HG02943 (cell line): Measurements from ENCODE around the gene FAM219B.

ENCODE experiments used
- ATAC-seq: cut with Tn5 transposase; IDR thresholded peaks from one replicate; pipeline ENCODE4 v1.9.1; 2021; ENCODE audit warnings: mild to moderate bottlenecking, low read depth, moderate library complexity; ENCODE audit not compliant: unreplicated experiment

FAM219B gene

DNA sequence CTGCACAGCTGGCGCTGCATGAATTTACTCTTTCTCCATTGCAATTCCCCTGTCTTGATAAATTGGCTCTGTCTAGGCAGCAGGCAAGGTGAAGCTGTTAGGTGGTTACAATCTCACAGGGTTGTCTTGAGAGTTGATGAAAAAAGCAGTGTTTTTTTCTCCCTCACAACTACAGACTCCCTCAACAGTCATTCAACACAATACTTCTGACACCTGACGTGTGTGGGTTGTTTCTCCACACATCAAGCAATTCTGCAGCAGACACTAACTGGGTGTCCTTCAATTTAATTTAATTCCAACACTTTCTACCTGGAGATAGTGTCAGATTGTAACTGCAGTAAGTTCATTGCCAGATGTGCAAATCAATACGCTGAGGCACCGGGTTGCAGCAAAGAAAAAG, 28.4 kb downstream of the FAM219B start:
- ATAC-seq, result no peak

DNA sequence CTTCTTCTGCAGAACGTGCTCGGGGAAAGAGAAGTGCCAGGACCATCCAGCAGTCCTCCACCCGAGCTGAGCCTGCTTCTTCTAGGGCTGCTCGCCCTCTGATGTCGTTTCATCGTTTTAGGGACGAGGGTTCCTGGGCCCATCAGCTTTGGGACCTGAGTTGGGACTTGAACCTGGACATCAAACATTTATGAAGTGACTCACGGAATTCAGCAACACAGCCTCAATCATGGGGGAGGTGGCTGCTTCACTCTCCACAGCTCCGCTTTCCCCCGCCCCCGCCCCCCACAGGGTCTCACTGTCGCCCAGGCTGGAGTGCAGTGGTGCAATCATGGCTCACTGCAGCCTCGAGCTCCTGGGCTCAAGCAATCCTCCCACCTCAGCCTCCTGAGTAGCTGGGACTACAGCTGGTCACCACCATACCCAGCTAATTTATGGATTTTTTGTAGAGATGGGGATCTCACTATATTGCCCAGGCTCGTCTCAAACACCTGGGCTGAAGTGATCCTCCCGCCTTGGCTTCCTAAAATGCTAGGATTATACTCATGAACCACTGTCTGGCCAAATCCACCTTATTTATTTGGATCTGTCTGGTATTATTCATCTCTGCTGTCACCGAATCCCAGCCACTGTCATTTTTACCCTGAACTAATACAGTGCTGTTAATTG, 32.8 kb downstream of the FAM219B start:
- no peak for ATAC-seq

- peak; percentile 83 for ATAC-seq
These were observed 33.5 kb downstream of the FAM219B start, which contains the start of gene SCAMP2 for GRCh38 chr15:74873036-74873755. Gene SCAMP2, minus strand, starts transcription at chr15:74873365. Its CDS starts 110 bp downstream, at chr15:74873255.

DNA sequence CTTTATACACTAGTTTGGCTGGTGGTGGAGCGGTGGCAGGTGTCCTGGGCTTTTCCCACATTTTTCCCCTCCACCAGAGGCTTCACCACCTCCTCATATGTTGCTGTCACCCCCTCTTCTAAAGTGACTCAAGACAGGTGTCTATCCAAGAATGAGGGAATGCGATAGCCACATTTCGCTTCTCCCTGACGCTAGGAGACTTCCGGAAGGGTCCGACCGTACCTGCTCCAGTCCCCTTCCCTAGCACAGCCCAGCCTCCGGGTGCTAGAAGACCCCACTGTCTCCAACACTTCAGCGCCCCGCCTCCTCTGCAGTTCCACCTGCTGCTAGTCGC, 34.0 kb downstream of the FAM219B start:
- ATAC-seq, result no peak

DNA sequence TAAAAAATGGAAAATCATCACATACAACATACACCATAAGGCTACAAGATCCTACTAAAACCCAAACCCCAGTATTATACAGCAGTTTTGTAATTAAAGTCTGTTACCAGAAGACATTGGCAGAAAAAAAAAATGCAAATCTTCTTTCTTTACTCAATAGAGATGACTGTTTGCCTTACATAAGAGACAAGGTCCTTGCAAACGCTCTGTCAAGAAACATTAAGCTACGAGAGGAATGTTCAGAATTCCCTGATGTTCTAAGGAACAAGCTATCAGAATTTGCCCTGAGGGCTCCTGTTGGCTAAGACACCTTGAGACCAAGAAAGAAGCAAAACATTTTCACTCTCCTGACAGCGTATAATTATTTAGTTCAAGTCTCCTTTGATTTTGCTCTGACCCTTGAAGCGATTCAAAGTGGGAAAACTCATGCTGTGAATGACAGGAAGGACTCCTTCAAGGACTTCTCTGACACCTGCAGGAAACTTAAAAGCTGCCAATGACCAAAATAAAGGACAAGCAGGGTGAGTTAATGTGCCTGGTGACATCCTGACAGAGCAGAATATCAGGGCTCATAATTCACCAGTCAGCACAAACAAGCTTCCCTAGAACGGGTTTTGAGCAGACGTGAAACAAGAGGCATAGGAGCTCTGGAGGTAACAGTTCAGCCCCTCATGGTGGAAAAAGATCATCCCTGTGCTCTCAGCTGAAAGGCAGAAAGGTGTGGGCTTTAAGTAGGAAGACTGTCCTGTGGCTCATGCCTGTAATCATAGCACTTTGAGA, 36.0 kb downstream of the FAM219B start:
- no peak for ATAC-seq

DNA sequence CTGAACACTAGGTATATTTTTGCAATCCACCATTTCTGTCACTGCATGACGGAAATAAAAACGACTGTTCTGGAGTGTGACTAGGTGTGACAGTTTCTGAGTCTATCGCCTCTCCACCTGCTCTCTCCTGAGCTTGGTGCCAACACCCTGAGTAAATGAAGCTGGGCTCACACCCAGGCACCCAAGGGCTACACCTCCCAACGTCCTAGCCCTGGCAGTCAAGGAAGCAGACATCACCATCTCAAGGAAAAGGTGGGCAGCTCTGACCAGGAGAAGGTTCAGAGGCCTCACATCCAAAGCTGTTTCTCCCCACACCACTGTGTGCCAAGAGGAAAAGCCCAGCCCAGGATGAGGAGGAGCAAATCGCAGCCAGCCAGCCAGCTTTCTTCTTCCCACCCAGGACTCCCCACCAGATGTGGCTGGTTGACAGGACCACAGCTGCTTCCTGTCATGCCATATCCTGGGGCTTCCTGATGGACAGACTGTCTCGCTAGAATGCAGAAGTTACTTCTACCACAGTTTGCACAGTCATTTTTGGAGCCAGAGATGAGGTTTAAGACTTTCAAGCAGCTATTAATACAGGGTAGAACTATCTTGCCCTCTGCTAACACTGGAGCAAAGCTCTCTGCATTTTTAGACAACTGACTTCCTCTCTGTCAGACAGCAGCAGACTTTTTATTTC, 36.8 kb downstream of the FAM219B start:
- ATAC-seq, result no peak

GRCh38 chr15:74869372-74869725, 37.3 kb downstream of the FAM219B start:
- no peak for ATAC-seq

DNA sequence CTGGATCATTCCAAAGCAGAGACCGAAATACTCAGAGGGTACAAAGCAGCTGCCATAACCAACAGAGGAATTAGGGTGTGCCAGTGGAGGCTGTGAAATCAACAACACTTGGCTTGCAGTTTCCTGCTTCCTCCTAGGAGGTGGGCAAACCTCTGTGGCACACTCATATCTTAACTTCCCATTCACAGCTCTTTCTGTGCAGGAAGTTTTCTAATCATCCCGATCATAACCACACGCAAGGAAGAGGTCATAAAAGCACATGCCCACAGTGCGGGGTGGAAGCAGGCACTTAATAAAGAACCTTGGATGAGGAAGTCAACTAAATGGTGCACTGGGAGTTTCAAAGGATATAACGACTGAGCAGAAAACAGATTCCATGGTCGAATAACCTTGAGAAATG, 38.6 kb downstream of the FAM219B start:
- no peak for ATAC-seq

DNA sequence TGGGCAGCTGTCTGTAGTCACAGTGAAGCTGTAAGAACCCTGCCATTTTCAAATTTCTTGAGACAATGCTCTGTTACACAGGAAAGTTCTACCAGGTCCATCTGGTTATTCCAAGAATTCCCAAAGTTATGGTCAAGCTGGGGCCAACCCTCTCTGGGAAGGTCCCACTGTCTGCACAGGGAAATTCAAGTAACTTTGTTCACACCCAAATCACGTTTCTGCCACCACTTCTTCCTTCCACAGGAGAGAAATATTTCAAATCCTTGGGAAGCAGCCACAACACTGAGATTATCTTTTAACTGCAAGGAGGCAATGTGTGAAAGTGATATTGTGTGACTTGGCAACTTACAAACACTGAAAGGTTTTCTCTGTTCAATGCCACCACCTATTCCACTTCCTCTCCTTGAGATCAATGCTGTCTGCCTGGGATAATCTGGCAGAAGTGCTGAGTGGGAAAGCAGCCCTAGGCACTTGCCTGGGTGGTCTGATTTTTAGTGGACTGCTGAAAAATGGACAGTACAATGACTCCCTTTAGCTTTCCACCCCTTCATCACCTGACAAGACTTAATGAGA, 39.1 kb downstream of the FAM219B start:
- ATAC-seq, result no peak

DNA sequence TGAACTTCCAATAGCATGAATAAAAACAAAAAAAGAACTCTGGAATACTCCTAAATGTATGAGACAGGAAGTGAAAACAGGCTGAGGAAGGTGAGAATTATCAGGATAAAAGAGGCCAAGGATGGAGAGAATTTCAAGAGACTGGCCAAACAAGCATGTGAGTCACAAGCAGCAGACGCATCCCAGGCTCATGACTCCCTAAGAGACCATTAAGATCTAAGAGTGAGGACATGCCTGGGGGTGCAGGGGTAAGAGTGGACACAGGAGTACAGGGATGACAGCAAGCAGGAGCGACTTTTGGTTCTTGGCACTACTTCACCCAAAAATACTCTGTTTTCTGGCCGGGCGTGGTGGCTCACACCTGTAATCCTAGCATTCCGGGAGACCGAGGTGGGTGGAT, 40.6 kb downstream of the FAM219B start:
- no peak for ATAC-seq

DNA sequence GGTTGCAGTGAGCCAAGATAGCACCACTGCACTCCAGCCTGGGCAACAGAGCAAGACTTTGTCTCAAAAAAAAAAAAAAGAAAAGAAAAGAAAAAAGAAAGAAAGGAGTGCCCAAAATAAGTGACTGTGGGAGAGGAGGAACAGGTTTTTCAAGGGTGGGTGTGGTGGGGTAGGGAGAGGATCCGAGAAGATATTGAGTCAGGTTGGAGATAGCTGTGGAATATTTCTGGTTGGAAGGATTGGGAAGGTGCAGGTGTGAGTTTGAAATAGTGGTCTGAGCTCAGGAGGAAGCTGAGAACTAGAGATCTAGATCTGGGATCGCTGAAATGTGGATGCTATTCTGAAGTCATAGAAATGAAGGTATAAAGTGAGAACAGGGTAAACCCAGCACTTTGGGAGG, 41.3 kb downstream of the FAM219B start:
- no peak for ATAC-seq

DNA sequence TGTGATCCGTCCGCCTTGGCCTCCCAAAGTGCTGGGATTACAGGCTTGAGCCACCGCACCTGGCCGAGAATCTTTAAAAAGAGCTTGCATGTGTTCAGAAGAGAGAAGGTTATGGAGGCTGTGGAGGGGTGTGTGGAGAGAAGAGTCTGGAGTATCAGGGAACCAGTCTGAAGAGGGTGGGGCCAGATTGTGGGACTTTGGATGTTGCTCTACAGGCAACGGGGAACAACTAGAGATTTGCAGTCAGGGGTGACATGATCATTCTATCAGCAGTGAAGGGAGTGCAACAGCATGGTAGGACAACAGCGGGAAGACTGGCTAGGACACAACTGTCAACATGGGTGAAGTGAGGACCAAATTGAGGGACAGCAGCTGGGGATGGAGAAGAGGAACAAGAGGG, 42.4 kb downstream of the FAM219B start:
- ATAC-seq, result no peak

GRCh38 chr15:74863239-74864056, 43.2 kb downstream of the FAM219B start:
- ATAC-seq, result no peak

GRCh38 chr15:74858369-74858740, 48.3 kb downstream of the FAM219B start:
- no peak for ATAC-seq

GRCh38 chr15:74857671-74858368, 48.8 kb downstream of the FAM219B start:
- ATAC-seq, result no peak

DNA sequence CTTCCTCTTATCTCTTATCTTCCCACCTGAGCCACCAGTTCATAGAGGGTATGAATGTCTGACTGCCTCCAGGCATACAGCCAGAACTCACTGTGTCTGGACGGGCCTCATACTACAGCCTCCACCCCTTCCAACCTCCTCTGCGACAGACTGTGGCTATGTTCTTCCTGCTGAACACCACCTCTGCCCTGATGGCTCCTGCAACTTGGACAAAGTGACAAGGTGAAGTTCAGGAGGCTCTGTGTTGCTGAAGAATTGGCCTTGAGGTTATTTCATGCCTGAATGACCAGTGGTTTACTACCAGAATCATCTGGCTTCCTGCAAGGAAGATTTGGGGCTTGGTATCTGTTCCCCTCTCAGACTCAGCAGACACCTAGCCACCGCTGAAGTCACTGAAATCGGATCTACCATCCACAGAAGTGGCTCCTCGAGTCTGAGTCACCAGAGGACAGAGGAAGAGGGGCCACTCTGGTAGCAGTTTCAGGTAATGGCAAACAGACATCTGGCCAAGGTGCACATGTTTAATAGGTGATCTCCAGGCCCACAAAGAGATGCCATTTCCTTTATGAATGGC, 49.5 kb downstream of the FAM219B start:
- peak; percentile 71 for ATAC-seq

GRCh38 chr15:74856537-74856936, 50.1 kb downstream of the FAM219B start:
- no peak for ATAC-seq

DNA sequence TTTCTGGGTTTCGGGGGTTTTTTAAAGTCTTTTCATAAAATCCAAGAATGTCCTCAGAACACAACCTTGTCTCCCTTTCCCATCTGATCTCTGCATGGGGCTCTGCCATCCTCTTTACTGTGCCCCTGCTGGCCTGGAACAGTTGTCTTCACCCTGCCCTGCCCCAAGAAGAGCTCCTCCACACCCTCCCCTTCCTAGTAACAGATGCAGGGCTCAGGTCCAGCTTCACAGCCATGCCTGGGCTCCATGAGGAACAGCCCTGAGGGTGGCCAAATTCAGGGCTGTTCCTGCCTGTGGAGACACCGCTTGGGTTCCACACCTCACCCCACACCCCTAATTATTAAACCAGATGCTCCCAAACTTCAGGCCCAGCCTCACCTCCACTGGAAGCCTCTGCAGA, 50.8 kb downstream of the FAM219B start:
- ATAC-seq, result no peak

GRCh38 chr15:74854453-74855022, 52.1 kb downstream of the FAM219B start:
- ATAC-seq, result no peak
